HCT116 (cell line): ENCODE data around the gene NFAT5.
"Not testable (repeated sequence)": the region's sequence is repeated elsewhere in the genome, so short reads cannot be mapped to it uniquely, and the experiment has no call there.

Experiments used
- CEBPB ChIP-seq: IDR thresholded peaks from 2 replicates; pipeline ENCODE4 v1.6.1; 2012; ENCODE audit warnings: low read depth
- CTCF ChIP-seq, 3 experiments: fragments of 200-600 bp in 1 of 3; sonication (generic) in 1 of 3; IDR thresholded peaks in 2 of 3; conservative IDR thresholded peaks in 1 of 3; 2 replicates each; pipeline ENCODE4 v1.5.1; 2012 to 2017; ENCODE audit warnings: low read depth in 2 of 3, low read length in 2 of 3, antibody characterized with exemption in 1 of 3, borderline replicate concordance in 1 of 3, control low read depth in 1 of 3, mild to moderate bottlenecking in 1 of 3, mixed read lengths in 1 of 3, mixed run types in 1 of 3, moderate library complexity in 1 of 3; ENCODE audit not compliant: insufficient read depth in 1 of 3
- EGR1 ChIP-seq: IDR thresholded peaks from 2 replicates; pipeline ENCODE4 v1.6.1; 2012; ENCODE audit warnings: low read depth
- EZH2 ChIP-seq: fragments of 200-600 bp; sonication (generic); IDR thresholded peaks from 2 replicates; pipeline ENCODE4 v1.6.1; 2017; ENCODE audit warnings: antibody characterized with exemption, mixed run types
- EZH2phosphoT487 ChIP-seq: fragments of 200-600 bp; IDR thresholded peaks from 2 replicates; pipeline ENCODE4 v1.6.1; 2018; ENCODE audit warnings: antibody characterized with exemption, borderline replicate concordance
- JUND ChIP-seq: IDR thresholded peaks from 2 replicates; pipeline ENCODE4 v1.6.1; 2012
- POLR2A ChIP-seq: IDR thresholded peaks from 2 replicates; pipeline ENCODE4 v1.7.0; 2011; ENCODE audit warnings: borderline replicate concordance; ENCODE audit not compliant: insufficient read depth, insufficient read length; ENCODE audit errors: extremely low read depth
- POLR2AphosphoS5 ChIP-seq: IDR thresholded peaks from 2 replicates; pipeline ENCODE4 v1.6.1; 2011; ENCODE audit warnings: mild to moderate bottlenecking, low read depth, low read length, moderate library complexity
- SP1 ChIP-seq: IDR thresholded peaks from 2 replicates; pipeline ENCODE4 v1.6.1; 2012; ENCODE audit warnings: low read depth
- YY1 ChIP-seq: IDR thresholded peaks from 2 replicates; pipeline ENCODE4 v1.6.1; 2011; ENCODE audit warnings: low read length, low read depth, moderate library complexity, mild to moderate bottlenecking; ENCODE audit not compliant: insufficient replicate concordance; ENCODE audit errors: extremely low read depth

GRCh38 chr16:69546663-69547062 lies 19.1 kb upstream of the NFAT5 start:
- not testable (repeated sequence) for TF ChIP-seq SP1; EGR1; CTCF (IDR thresholded peaks at IDR 0.05 in 2 of 3, conservative IDR thresholded peaks at IDR 0.05 in 1 of 3; ENCODE audit: borderline replicate concordance in 1 of 3, insufficient read depth in 1 of 3, low read depth in 2 of 3, low read length in 2 of 3); CEBPB; EZH2phosphoT487; JUND; EZH2; YY1; POLR2A; POLR2AphosphoS5
